ENCODE measurements around the gene RAPGEF5. TPM values are rescaled to one million over a fixed set of nuclear protein-coding genes. Genes with fewer than 3 reads are reported as not detected.

Gene RAPGEF5
- total and polyA plus RNA-seq, 10 of the 15 experiments (the other 5 are each of a cell fraction or from before 2014, with no cell fraction given): 0.38 to 4.0 (median 1.6) TPM; not detected in 1

GRCh38 chr7:22197376-22197775, 159.6 kb downstream of the RAPGEF5 start:
- Histone ChIP-seq H3K4me1 (ENCODE audit: control insufficient read depth, insufficient read depth, low read length) (no peaks in the 10 kb centered on the region), H3K9me3 (replicated peaks; ENCODE audit: control insufficient read depth, insufficient read depth, low read length) (no peaks in the 10 kb centered on the region), H3K4me3 (no peak overlapping the region), H3K9ac (ENCODE audit: control insufficient read depth, insufficient read depth, low read length) (no peak overlapping the region), H3K27ac (ENCODE audit: control insufficient read depth, insufficient read depth) (no peak overlapping the region), H3K27me3 (replicated peaks in 1 of 2; ENCODE audit: control insufficient read depth in 2 of 2, insufficient read depth in 2 of 2, low read length in 1 of 2) (no peaks in the 10 kb centered on the region), H3K79me2 (ENCODE audit: control insufficient read depth, insufficient read depth, low read length) (no peaks in the 10 kb centered on the region), H3K36me3 (ENCODE audit: control insufficient read depth in 2 of 2, insufficient read depth in 2 of 2, low read length in 1 of 2) (no peaks in the 10 kb centered on the region), H3K4me2 (ENCODE audit: control insufficient read depth, insufficient read depth) (no peak overlapping the region), H4K20me1 (ENCODE audit: control insufficient read depth, insufficient read depth) (no peaks in the 10 kb centered on the region), H2AFZ (ENCODE audit: control insufficient read depth, low read depth, low read length) (no peak overlapping the region)
- in situ Hi-C loops (cut with MboI) (no loop called here), intact Hi-C loops (cut with micrococcal nuclease; ENCODE audit: unreplicated experiment) (no loop called here)
- POLR2A ChIA-PET: interaction anchor here (1.1 kb wide), 1 partner anchor 9 kb away, joined by 3 read pairs; no protein-coding TSS in a partner anchor
- ATAC-seq: no peak
- RAD21 ChIA-PET (ENCODE audit: unreplicated experiment): no interaction called here
- DNase-seq (ENCODE audit: low read depth, low spot score): no peak
- SMC1A ChIA-PET (ENCODE audit: uncharacterized antibody, unreplicated experiment): interaction anchor here (0.6 to 1.9 kb wide), 3 partner anchors 17 to 299 kb away, joined by 3 to 4 read pairs (median 3); no protein-coding TSS in a partner anchor
- CTCF ChIA-PET: interaction anchor here (1.0 to 2.5 kb wide), 2 partner anchors 56 to 87 kb away, joined by 3 to 7 read pairs; no protein-coding TSS in a partner anchor
- no peak for FAIRE-seq
- 20% methylated on average over 3 of the region's 3 CpGs for WGBS (ENCODE audit: insufficient coverage, insufficient replicate concordance, low lambda C conversion rate, missing lambda C conversion rate)
- no TSS peak for BruUV-seq (replicated peaks)
- TF ChIP-seq BCL11A (IDR thresholded peaks at IDR 0.05; ENCODE audit: low read depth, low read length) (no peak), ATF7 (IDR thresholded peaks at IDR 0.05; ENCODE audit: low read depth) (no peak), CHD2 (IDR thresholded peaks at IDR 0.05; ENCODE audit: borderline replicate concordance, low read depth, low read length) (no peak), ZZZ3 (IDR thresholded peaks at IDR 0.05; ENCODE audit: control insufficient read depth, insufficient read length, low read depth) (no peak), MYC (IDR thresholded peaks at IDR 0.05; ENCODE audit: insufficient read depth, insufficient read length, insufficient replicate concordance, low read length, severe bottlenecking) (no peak), KLF5 (IDR thresholded peaks at IDR 0.05; ENCODE audit: partially characterized antibody) (no peak), ZSCAN29 (IDR thresholded peaks at IDR 0.05) (no peak), EED (IDR thresholded peaks at IDR 0.05; ENCODE audit: low read depth) (no peak), BCL3 (IDR thresholded peaks at IDR 0.05; ENCODE audit: borderline replicate concordance, insufficient read depth, low read depth, low read length, poor library complexity, severe bottlenecking) (no peak), PRDM15 (CRISPR knock-in tag; IDR thresholded peaks at IDR 0.05) (no peak)
- TF ChIP-seq, protein P1, sequence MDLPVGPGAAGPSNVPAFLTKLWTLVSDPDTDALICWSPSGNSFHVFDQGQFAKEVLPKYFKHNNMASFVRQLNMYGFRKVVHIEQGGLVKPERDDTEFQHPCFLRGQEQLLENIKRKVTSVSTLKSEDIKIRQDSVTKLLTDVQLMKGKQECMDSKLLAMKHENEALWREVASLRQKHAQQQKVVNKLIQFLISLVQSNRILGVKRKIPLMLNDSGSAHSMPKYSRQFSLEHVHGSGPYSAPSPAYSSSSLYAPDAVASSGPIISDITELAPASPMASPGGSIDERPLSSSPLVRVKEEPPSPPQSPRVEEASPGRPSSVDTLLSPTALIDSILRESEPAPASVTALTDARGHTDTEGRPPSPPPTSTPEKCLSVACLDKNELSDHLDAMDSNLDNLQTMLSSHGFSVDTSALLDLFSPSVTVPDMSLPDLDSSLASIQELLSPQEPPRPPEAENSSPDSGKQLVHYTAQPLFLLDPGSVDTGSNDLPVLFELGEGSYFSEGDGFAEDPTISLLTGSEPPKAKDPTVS (IDR thresholded peaks at IDR 0.05; ENCODE audit: low read depth, low read length): no peak
- TF ChIP-seq, protein P2, sequence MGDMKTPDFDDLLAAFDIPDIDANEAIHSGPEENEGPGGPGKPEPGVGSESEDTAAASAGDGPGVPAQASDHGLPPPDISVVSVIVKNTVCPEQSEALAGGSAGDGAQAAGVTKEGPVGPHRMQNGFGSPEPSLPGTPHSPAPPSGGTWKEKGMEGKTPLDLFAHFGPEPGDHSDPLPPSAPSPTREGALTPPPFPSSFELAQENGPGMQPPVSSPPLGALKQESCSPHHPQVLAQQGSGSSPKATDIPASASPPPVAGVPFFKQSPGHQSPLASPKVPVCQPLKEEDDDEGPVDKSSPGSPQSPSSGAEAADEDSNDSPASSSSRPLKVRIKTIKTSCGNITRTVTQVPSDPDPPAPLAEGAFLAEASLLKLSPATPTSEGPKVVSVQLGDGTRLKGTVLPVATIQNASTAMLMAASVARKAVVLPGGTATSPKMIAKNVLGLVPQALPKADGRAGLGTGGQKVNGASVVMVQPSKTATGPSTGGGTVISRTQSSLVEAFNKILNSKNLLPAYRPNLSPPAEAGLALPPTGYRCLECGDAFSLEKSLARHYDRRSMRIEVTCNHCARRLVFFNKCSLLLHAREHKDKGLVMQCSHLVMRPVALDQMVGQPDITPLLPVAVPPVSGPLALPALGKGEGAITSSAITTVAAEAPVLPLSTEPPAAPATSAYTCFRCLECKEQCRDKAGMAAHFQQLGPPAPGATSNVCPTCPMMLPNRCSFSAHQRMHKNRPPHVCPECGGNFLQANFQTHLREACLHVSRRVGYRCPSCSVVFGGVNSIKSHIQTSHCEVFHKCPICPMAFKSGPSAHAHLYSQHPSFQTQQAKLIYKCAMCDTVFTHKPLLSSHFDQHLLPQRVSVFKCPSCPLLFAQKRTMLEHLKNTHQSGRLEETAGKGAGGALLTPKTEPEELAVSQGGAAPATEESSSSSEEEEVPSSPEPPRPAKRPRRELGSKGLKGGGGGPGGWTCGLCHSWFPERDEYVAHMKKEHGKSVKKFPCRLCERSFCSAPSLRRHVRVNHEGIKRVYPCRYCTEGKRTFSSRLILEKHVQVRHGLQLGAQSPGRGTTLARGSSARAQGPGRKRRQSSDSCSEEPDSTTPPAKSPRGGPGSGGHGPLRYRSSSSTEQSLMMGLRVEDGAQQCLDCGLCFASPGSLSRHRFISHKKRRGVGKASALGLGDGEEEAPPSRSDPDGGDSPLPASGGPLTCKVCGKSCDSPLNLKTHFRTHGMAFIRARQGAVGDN (IDR thresholded peaks at IDR 0.05): no peak

All from GM12878 (cell line).